ENCODE measurements around the gene REG3G. TPM values are rescaled to one million over a fixed set of nuclear protein-coding genes. Genes with fewer than 3 reads are reported as not detected.
"Not testable (repeated sequence)": the region's sequence is repeated elsewhere in the genome, so short reads cannot be mapped to it uniquely, and the experiment has no call there.

Gene REG3G
- polyA plus RNA-seq, 1 donor from 2014 or later: not detected

DNA sequence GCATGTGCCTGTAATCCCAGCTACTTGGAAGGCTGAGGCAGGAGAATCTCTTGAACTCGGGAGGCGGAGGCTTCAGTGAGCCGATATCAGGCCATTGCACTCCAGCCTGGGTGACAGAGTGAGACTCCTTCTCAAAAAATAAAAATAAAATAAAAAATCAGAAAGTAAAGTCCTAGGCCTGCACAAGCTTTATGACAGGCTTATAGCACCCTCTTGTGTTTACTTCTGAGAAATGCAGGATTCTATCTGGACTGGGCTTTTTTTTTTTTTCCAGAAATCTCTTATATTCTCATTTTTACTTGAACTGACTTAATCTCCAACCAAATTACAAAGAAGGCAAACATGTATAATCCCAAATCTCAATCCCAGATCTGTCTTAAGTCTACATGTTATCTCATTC is 26.1 kb upstream of the REG3G start:
- Mint-ChIP-seq H3K27me3 (peaks cover 5% of the 10 kb centered on the region), H3K9me3 (peaks cover 0 to 2% (median 0%) of the 10 kb centered on the region in 3 donors), H3K4me3 (no peak overlapping the region), H3K27ac (no peak overlapping the region), H3K4me1 (no peaks in the 10 kb centered on the region), H3K36me3 (no peaks in the 10 kb centered on the region)

DNA sequence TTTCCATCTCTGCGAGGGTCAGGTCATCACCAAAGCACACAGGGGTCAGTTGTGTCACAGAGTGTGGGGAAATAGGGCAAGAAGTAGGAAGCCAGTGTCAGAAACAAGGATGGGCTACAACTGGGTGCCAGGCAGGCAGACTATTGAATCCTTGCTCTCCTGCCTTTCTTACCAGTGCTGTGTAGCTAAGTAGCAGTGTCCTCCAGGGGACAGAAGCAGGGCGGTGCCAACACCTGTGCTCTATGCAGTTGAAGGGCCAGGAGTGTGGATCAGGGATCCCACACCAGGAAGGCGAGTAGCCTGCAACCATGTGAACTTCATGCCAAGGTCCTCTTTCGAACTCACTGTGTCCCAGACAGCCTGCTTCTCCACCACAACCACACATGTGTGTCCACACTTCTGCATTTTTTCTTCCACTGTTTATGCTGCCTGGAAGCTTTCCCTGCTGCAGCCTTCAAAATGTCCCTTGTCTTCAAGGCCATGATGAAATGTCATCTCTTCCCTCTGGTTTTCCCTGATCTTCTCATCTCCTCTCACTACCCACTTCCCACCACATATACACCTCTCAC is 25.4 kb upstream of the REG3G start:
- Mint-ChIP-seq H3K27me3 (peaks cover under 1% of the 10 kb centered on the region), H3K4me3 (no peak overlapping the region), H3K9me3 (peaks cover 0 to 2% (median 0%) of the 10 kb centered on the region in 3 donors), H3K4me1 (no peaks in the 10 kb centered on the region), H3K36me3 (no peaks in the 10 kb centered on the region), H3K27ac (no peak overlapping the region)

DNA sequence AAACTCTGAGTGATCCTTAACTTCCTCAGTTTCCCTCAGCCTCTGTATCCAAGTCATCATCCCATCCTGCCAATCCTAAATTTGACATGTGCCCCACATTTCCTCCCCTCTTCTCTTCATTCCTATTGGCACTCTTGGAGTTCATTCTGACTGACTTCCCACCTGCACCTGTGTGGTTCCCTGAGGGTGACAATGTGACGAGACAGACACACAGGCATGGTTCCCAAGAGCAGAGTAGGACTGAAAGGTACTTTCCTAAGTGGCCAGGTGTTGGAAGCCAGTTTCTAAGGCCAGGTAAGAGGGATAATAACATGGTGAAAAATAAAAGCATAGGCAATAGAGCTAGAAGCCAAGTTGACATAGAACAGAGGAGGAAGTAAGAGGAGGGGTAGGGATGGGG is 24.2 kb upstream of the REG3G start:
- Mint-ChIP-seq H3K9me3 (peaks cover 0 to 2% (median 0%) of the 10 kb centered on the region in 3 donors), H3K4me1 (no peaks in the 10 kb centered on the region), H3K36me3 (no peaks in the 10 kb centered on the region), H3K27me3 (no peaks in the 10 kb centered on the region), H3K4me3 (no peak overlapping the region), H3K27ac (no peak overlapping the region)

DNA sequence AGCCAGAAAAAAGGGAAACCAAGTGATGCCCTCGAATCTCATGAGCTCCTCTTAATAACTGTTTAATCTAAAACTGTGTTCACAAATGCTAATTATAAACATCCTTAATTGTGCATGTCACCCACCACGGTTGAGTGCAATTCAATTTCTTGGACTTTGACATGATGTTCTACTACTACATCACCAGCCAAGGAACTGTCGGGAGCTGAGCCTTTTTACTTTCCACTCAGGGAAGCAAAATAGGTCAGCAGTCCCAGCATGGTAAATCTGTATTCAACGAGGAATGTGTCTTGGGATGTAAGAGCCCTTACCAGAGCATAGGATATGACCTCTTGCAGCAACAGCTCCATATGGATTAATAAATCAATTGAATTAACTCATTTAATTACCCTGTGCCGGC is 20.8 kb upstream of the REG3G start:
- Mint-ChIP-seq H3K27me3 (no peaks in the 10 kb centered on the region), H3K9me3 (peaks cover 2 to 3% (median 2%) of the 10 kb centered on the region in 3 donors), H3K36me3 (no peaks in the 10 kb centered on the region), H3K27ac (no peak overlapping the region), H3K4me1 (no peaks in the 10 kb centered on the region), H3K4me3 (no peak overlapping the region)

DNA sequence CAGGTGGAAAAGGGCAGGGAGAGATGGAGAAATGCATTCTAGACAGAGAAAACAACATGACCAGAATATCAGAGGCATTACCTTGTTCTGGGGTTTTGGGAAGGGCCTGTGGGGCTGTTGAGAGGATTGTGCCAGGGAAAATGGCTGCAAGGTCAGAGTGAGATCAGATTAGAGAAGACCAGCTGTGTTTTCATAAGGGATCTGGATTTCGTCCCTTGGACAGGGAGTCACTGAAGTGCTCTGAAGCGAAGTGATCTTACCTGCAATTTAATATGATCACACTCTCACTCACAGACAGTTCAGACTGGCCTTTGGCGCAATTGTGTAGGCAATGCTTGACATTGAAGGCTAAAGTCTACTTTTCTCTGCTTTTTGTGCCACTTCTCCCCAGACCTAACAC is 20.3 kb upstream of the REG3G start:
- H3K4me3 Mint-ChIP-seq: no peak overlapping the region
- H3K9me3 Mint-ChIP-seq: peaks cover 2 to 3% (median 2%) of the 10 kb centered on the region in 3 donors
- H3K27me3 Mint-ChIP-seq: no peaks in the 10 kb centered on the region
- no peaks in the 10 kb centered on the region for H3K4me1 Mint-ChIP-seq
- no peak overlapping the region for H3K27ac Mint-ChIP-seq
- peaks cover under 1% of the 10 kb centered on the region for H3K36me3 Mint-ChIP-seq

DNA sequence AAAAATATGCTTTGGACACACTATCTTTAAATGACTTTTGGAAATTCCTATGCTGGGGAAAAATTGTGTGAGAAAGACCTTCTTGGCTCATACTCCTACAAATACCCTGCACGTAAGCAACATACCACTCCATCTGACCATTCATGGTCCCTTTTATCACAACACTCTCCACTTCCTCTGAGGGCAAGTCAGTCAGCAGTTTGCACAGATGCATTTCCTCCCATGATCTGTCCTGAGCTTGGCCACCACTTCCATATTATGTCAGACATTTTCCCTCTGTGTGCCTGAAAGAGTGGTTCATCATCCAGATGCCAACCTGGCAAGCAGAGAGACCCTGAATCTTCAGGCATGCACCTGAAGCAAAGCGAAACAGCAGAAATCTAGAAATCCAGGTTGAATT is 16.1 kb upstream of the REG3G start:
- Mint-ChIP-seq H3K36me3 (peaks cover 1% of the 10 kb centered on the region), H3K9me3 (peaks cover 5 to 7% (median 6%) of the 10 kb centered on the region in 3 donors), H3K4me3 (no peak overlapping the region), H3K27me3 (no peaks in the 10 kb centered on the region), H3K4me1 (no peaks in the 10 kb centered on the region), H3K27ac (no peak overlapping the region)

DNA sequence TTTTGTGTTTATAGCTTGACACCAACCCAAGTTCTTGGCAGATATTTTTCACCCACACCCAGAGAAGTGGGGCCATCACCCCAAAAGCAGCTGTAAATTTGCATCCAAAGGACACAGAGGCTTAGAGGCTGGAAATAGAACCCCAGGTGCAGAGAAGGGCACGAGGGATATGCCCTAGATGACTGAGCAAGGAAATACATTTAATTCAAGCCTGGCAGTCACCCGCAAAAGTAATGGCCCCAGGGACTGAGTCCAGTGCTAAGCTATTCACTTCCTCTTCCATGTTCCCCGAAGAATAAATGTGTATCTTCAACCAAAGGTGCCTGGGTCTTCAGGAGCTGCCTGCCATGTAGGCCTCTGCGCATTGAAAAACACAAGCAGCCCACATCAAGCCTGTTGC is 14.0 kb upstream of the REG3G start:
- no peaks in the 10 kb centered on the region for H3K4me1 Mint-ChIP-seq
- no peaks in the 10 kb centered on the region for H3K27me3 Mint-ChIP-seq
- no peak overlapping the region for H3K4me3 Mint-ChIP-seq
- H3K9me3 Mint-ChIP-seq: peaks cover 5 to 7% (median 6%) of the 10 kb centered on the region in 3 donors
- no peak overlapping the region for H3K27ac Mint-ChIP-seq
- peaks cover 1% of the 10 kb centered on the region for H3K36me3 Mint-ChIP-seq

DNA sequence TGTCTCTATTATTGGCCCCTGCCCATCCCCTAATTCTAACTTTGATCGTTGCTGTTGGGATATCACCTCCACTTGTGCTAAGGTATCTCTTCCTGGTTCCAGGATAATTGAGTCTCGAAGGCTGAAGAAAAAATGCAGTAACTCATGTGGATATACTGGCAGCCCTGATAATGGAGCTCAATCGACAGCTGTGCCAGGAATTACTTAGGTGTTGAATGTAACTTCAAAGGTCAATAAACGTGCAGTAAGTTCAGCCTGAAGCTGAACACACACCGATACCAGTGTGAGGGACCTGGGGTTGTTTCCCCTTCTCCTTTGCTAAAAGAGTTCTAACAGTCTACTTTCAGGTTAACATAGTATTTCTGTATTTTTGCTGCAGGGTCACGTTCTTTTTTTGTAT is 11.9 kb upstream of the REG3G start:
- Mint-ChIP-seq H3K4me1 (no peaks in the 10 kb centered on the region), H3K36me3 (peaks cover 1% of the 10 kb centered on the region), H3K9me3 (peaks cover 4 to 6% (median 4%) of the 10 kb centered on the region in 3 donors), H3K4me3 (no peak overlapping the region), H3K27me3 (no peaks in the 10 kb centered on the region), H3K27ac (no peak overlapping the region)

DNA sequence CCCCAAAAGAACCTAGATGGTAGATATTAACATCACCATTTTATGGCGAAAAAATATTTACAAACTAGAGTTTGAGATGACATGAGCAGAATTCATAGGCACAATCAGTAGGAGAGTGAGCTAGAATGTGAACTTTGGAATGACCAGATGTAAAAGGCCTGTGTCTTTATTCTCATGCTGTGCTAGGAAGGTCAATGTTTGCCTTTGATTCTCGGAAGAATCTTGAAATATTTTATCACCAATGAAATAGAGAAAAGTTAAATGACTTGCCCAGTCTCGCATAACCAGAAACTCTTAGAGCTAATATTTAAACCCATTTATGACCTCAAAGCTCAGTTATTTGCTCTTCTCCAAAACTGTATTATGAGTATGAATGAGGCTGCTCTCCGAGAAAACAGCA is 9.2 kb upstream of the REG3G start:
- no peaks in the 10 kb centered on the region for H3K4me1 Mint-ChIP-seq
- no peaks in the 10 kb centered on the region for H3K36me3 Mint-ChIP-seq
- no peak overlapping the region for H3K27ac Mint-ChIP-seq
- no peaks in the 10 kb centered on the region for H3K27me3 Mint-ChIP-seq
- peaks cover 1 to 10% (median 4%) of the 10 kb centered on the region in 3 donors for H3K9me3 Mint-ChIP-seq
- H3K4me3 Mint-ChIP-seq: no peak overlapping the region

DNA sequence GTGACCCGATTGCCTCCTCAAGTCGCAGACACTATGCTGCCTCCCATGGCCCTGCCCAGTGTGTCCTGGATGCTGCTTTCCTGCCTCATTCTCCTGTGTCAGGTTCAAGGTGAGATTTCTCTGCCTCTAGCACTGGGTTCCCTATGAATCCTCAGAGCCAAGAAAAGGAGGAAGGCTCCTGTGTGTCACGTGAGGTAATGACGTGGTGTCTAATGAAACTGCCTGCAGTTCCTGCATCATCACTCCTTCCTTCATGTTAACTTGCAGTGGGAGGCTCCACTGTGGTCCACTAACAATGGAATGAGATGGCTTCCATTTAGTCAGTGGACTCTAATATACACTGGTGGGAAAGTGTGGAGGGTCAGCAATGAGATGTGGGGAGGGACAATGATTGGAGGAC is 559 bp downstream of the REG3G start:
- Mint-ChIP-seq H3K36me3 (no peaks in the 10 kb centered on the region), H3K4me1 (no peaks in the 10 kb centered on the region), H3K27me3 (no peaks in the 10 kb centered on the region), H3K27ac (no peak overlapping the region), H3K9me3 (peaks cover 4 to 15% (median 11%) of the 10 kb centered on the region in 3 donors), H3K4me3 (no peak overlapping the region)

DNA sequence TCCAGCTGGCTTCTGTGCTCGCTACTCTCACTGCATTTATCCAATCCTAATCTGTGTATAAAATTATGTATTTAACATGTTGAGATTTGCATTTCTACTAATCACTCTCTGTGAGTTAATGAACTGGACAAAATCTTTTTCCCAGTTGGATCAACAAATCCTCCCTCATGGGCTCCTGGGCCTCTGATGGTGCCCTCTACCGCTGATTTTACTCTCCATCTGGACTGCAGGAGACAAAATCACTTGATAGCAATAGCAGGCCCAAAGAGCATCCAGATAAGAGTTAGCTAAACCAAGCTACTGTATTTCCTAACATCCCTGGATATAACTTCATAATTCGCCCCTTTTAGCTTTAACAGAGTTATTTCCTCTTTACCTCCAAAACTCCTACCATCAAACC is 14.4 kb downstream of the REG3G start:
- Mint-ChIP-seq H3K4me1 (peaks cover 0 to 1% (median 0%) of the 10 kb centered on the region in 3 donors), H3K4me3 (no peak overlapping the region), H3K27me3 (no peaks in the 10 kb centered on the region)

DNA sequence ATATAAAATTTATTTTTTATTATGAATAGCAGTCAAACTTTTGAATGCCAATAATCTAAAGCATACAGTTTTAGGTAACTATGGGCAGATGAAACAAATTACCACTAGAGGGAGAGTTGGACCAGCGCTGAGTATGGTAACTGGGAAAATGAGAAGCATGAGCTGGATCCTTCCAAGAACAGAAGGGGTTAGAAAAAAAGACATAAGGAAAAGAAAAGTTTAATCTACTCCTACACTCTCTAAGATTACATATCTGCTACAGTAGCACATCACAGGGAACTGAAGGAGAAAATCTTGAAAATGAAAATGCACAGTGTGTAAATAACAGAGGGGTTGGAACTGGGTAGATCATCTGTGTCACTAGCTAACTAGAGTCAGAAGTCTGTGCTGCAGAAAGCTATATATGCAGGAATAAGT is 15.5 kb downstream of the REG3G start:
- Mint-ChIP-seq H3K4me3 (no peak overlapping the region), H3K27ac (no peak overlapping the region), H3K9me3 (peaks cover 0 to 3% (median 0%) of the 10 kb centered on the region in 3 donors)

More for the DNA sequence above, 14.4 kb downstream of the REG3G start:
- no peak overlapping the region for H3K27ac Mint-ChIP-seq
- no peaks in the 10 kb centered on the region for H3K36me3 Mint-ChIP-seq
- H3K9me3 Mint-ChIP-seq: peaks cover 0 to 3% (median 0%) of the 10 kb centered on the region in 3 donors

DNA sequence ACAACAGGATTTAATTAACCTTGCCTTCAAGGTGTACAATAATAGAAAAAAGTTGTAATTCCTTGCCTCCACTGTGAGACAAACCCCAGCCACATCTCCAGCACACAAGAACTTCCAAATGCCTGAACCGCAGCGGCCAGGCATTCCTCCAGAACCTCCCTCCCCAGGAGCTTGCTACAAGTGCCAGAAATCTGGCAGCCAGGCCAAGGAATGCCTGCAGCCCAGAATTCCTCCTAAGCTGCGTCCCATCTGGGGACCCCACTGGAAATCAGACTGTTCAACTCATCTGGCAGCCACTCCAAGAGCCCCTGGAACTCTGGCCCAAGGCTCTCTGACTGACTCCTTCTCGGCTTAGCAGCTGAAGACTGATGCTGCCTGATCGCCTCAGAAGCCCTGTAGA is 28.0 kb downstream of the REG3G start:
- not testable (repeated sequence) for H3K4me3 Mint-ChIP-seq, H3K9me3 Mint-ChIP-seq, H3K27ac Mint-ChIP-seq

More for the DNA sequence above, 15.5 kb downstream of the REG3G start:
- Mint-ChIP-seq H3K4me1 (no peaks in the 10 kb centered on the region), H3K36me3 (no peaks in the 10 kb centered on the region), H3K27me3 (no peaks in the 10 kb centered on the region)

DNA sequence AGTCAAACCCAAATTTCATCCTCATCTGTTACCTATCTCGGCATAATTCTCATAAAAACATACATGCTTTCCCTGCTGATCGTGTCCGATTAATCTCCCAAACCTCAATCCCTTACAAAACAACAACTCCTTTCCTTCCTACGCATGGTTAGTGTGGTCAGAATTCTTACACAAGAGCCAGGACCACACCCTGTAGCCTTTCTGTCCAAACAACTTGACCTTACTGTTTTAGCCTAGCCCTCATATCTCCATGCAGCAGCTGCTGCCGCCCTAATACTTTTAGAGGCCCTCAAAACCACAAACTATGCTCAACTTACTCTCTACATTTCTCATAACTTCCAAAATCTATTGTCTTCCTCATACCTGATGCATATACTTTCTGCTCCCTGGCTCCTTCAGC is 29.3 kb downstream of the REG3G start:
- not testable (repeated sequence) for H3K27ac Mint-ChIP-seq, H3K27me3 Mint-ChIP-seq, H3K4me1 Mint-ChIP-seq, H3K36me3 Mint-ChIP-seq, H3K9me3 Mint-ChIP-seq, H3K4me3 Mint-ChIP-seq

More for the DNA sequence above, 28.0 kb downstream of the REG3G start:
- not testable (repeated sequence) for H3K4me1 Mint-ChIP-seq, H3K36me3 Mint-ChIP-seq, H3K27me3 Mint-ChIP-seq

DNA sequence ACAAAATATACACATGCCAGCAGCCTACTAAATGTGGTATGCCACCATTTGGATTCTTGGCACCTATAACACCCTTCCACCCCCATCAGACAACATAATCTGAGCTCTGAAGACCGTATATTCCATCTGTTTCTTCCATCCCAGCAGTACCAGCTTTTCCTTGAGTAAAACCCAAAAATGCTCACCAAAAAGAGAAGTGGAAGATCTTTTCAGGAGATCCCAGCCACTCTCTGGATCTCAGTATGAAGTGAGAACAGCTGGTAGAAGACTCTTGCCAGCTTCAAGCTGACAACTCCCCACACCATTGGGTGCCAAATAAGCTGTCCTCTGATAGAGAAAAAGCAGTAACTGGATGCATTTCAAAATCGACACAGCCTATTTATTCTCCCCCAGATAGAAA is 39.7 kb downstream of the REG3G start:
- Mint-ChIP-seq H3K36me3 (peaks cover 4% of the 10 kb centered on the region), H3K27me3 (no peaks in the 10 kb centered on the region), H3K4me3 (no peak overlapping the region), H3K9me3 (peaks cover 0 to 4% (median 4%) of the 10 kb centered on the region in 3 donors), H3K27ac (no peak overlapping the region), H3K4me1 (no peaks in the 10 kb centered on the region)

DNA sequence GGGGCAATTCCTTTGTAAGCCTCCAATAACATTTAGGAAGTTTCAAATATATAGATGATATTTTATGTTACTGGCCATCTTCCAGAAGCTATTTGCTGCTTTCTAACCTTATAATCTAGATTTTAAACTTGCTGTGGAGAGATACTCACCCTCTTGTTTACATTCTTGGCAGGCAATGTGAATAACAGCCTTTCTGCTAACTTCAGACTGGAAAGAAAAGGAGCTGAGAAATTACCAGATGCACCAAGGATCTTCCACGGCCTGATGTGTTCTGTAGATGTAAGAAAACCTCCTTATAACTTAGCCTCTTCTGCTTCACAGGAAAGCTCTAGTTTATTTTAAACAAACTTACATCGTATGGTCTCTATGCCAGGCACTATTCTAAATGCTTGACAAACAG is 45.6 kb downstream of the REG3G start:
- Mint-ChIP-seq H3K27me3 (no peaks in the 10 kb centered on the region), H3K4me3 (no peak overlapping the region), H3K9me3 (peaks cover 0 to 14% (median 5%) of the 10 kb centered on the region in 3 donors), H3K4me1 (no peaks in the 10 kb centered on the region), H3K27ac (no peak overlapping the region), H3K36me3 (peaks cover 4% of the 10 kb centered on the region)

Measured in IgD-negative memory B cell (primary cell).